Measurements from ENCODE around the gene ABCA7.

GRCh38 chr19:1019980-1020867, 19.7 kb upstream of the ABCA7 start:
- TF ChIP-seq CTCF (IDR thresholded peaks at IDR 0.05; ENCODE audit: insufficient read depth, low read length, poor library complexity, severe bottlenecking) = no peak
- TF ChIP-seq EZH2phosphoT487 (conservative IDR thresholded peaks at IDR 0.05; ENCODE audit: low read length) = no peak

All from SU-DHL-6 (cell line).